A673 (cell line): Measurements from ENCODE around the gene CCT6A. TPM values are rescaled to one million over a fixed set of nuclear protein-coding genes. Genes with fewer than 3 reads are reported as not detected.
A peak's percentile ranks its signal among the peaks of the same experiment; 100 is the strongest.

ENCODE experiments used
- BruUV-seq: library from RNA; stranded (reverse); fragments of 400-500 nt; replicated peaks from 2 replicates; lab custom pipeline; 2021; lab: Mats Ljungman, UMichigan
- CTCF ChIA-PET: fragments of 300-600 bp; sonication (Branson Sonifier 250); formaldehyde crosslinking; loops from one replicate; lab custom pipeline; 2022; ENCODE audit warnings: antibody characterized with exemption; lab: Charles Lee
- POLR2A ChIA-PET: fragments of 300-600 bp; sonication (Branson Sonifier 250); formaldehyde crosslinking; loops from one replicate; lab custom pipeline; 2022; ENCODE audit warnings: antibody characterized with exemption; ENCODE audit not compliant: low non-redundant PET; lab: Charles Lee
- DNase-seq: peaks from one replicate; pipeline ENCODE4 v3.0.0-alpha.2; 2015; ENCODE audit warnings: low spot score
- H3K27ac ChIP-seq: fragments of 200-600 bp; sonication (generic); 2 replicates; pipeline ENCODE4 v1.5.1; 2016; ENCODE audit warnings: mixed run types, low read depth, mild to moderate bottlenecking, mixed read lengths, antibody characterized with exemption, low read length; ENCODE audit not compliant: poor library complexity, severe bottlenecking
- H3K27me3 ChIP-seq: fragments of 200-600 bp; sonication (generic); replicated peaks from 2 replicates; pipeline ENCODE4 v1.6.1; 2017; ENCODE audit warnings: mixed run types, low read depth, mild to moderate bottlenecking, mixed read lengths, antibody characterized with exemption, low read length; ENCODE audit not compliant: insufficient read depth, poor library complexity
- H3K36me3 ChIP-seq: fragments of 200-600 bp; sonication (generic); 2 replicates; pipeline ENCODE4 v1.6.1; 2016; ENCODE audit warnings: mixed run types, mild to moderate bottlenecking, mixed read lengths, antibody characterized with exemption, low read length; ENCODE audit not compliant: insufficient read depth, poor library complexity, severe bottlenecking
- H3K4me1 ChIP-seq: fragments of 200-600 bp; sonication (generic); 2 replicates; pipeline ENCODE4 v1.6.1; 2017; ENCODE audit warnings: mixed run types, mild to moderate bottlenecking, mixed read lengths, antibody characterized with exemption, low read length; ENCODE audit not compliant: insufficient read depth, poor library complexity, severe bottlenecking
- H3K4me3 ChIP-seq: fragments of 200-600 bp; sonication (generic); 2 replicates; pipeline ENCODE4 v1.5.1; 2016; ENCODE audit warnings: low read depth, mixed run types, mild to moderate bottlenecking, mixed read lengths, low read length; ENCODE audit not compliant: poor library complexity, severe bottlenecking
- H3K9me3 ChIP-seq: fragments of 200-600 bp; sonication (generic); 2 replicates; pipeline ENCODE4 v1.6.1; 2016; ENCODE audit warnings: mixed run types, low read depth, mild to moderate bottlenecking, mixed read lengths, antibody characterized with exemption, low read length; ENCODE audit not compliant: poor library complexity, severe bottlenecking
- EZH2 ChIP-seq: fragments of 200-600 bp; sonication (generic); IDR thresholded peaks from 2 replicates; pipeline ENCODE4 v1.6.1; 2017; ENCODE audit warnings: borderline replicate concordance, low read depth, mild to moderate bottlenecking, mixed read lengths, antibody characterized with exemption, low read length; ENCODE audit not compliant: poor library complexity, severe bottlenecking
- intact Hi-C: fragments of 100-400 bp; cut with micrococcal nuclease; formaldehyde crosslinking; loops from one replicate; pipeline ENCODE4 v1.10.0; 2022; ENCODE audit not compliant: unreplicated experiment
- total RNA-seq: library from RNA; stranded (reverse); gene quantifications from 2 replicates; pipeline ENCODE4 v1.2.3, GENCODE V29; 2021
- TF ChIP-seq, protein P1 (sequence below): fragments of 300-800, 200-600 bp; sonication (generic); conservative IDR thresholded peaks from 2 replicates; pipeline ENCODE4 v1.5.1; 2017; ENCODE audit warnings: low read depth, mild to moderate bottlenecking, antibody characterized with exemption, low read length, moderate library complexity, mixed read lengths

Gene CCT6A
- total RNA-seq, 1 experiment from 2014 or later = 359 TPM

GRCh38 chr7:56023500-56023899, 28.1 kb upstream of the CCT6A start:
- TF ChIP-seq, protein P1, sequence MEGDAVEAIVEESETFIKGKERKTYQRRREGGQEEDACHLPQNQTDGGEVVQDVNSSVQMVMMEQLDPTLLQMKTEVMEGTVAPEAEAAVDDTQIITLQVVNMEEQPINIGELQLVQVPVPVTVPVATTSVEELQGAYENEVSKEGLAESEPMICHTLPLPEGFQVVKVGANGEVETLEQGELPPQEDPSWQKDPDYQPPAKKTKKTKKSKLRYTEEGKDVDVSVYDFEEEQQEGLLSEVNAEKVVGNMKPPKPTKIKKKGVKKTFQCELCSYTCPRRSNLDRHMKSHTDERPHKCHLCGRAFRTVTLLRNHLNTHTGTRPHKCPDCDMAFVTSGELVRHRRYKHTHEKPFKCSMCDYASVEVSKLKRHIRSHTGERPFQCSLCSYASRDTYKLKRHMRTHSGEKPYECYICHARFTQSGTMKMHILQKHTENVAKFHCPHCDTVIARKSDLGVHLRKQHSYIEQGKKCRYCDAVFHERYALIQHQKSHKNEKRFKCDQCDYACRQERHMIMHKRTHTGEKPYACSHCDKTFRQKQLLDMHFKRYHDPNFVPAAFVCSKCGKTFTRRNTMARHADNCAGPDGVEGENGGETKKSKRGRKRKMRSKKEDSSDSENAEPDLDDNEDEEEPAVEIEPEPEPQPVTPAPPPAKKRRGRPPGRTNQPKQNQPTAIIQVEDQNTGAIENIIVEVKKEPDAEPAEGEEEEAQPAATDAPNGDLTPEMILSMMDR = no peak
- TF ChIP-seq EZH2 = no peak
- intact Hi-C loops = no loop called here
- no peaks in the 10 kb centered on the region for H3K27me3 ChIP-seq
- no peak overlapping the region for H3K4me3 ChIP-seq
- ChIA-PET CTCF (no interaction called here), POLR2A (no interaction called here)
- H3K9me3 ChIP-seq = no peaks in the 10 kb centered on the region
- H3K36me3 ChIP-seq = peaks cover 54% of the 10 kb centered on the region
- DNase-seq = no peak
- BruUV-seq = no TSS peak
- H3K4me1 ChIP-seq = no peaks in the 10 kb centered on the region
- H3K27ac ChIP-seq = no peak overlapping the region

DNA sequence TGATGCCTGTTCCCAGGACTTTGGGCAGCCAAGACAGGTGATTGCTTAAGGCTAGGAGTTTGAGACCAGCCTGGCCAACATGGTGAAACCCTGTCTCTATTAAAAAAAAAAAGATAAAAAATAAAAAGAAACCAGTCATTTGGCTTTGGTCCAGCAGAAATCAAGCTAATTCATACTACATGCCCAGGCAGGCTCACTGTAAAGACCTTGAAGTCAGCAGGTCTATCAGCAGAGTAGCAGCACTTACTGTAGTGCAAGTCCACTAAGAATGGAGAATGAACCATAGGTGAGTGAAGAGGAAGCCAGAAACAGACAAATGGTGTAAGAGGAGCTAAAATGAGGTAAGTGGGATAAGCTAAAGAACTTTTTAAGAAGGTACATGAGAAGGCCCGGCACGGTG, 25.0 kb upstream of the CCT6A start:
- Histone ChIP-seq H3K27ac (no peak overlapping the region), H3K4me3 (no peak overlapping the region), H3K9me3 (no peaks in the 10 kb centered on the region), H3K27me3 (no peaks in the 10 kb centered on the region), H3K4me1 (no peaks in the 10 kb centered on the region), H3K36me3 (peaks cover 52% of the 10 kb centered on the region)
- intact Hi-C loops = no loop called here
- TF ChIP-seq EZH2 = no peak
- TF ChIP-seq, protein P1 = no peak
- CTCF ChIA-PET = no interaction called here
- BruUV-seq = no TSS peak
- POLR2A ChIA-PET = interaction anchor here (0.6 kb wide), 1 partner anchor 396 kb away, joined by 3 read pairs; no protein-coding TSS in a partner anchor
- no peak for DNase-seq

- ChIA-PET POLR2A (interaction anchor here (0.6 kb wide), 1 partner anchor 8 kb away, joined by 6 read pairs; no protein-coding TSS in a partner anchor), CTCF (no interaction called here)
- intact Hi-C loops = no loop called here
- Histone ChIP-seq H3K36me3 (peaks cover 51% of the 10 kb centered on the region), H3K27ac (no peak overlapping the region), H3K27me3 (no peaks in the 10 kb centered on the region), H3K4me1 (no peaks in the 10 kb centered on the region), H3K4me3 (no peak overlapping the region), H3K9me3 (no peaks in the 10 kb centered on the region)
- TF ChIP-seq, protein P1 = no peak
- no peak for TF ChIP-seq EZH2
- no peak for DNase-seq
- BruUV-seq = TSS peak; percentile 1
Observed at GRCh38 chr7:56028942-56029630, 22.5 kb upstream of the CCT6A start.
